Skeletal muscle satellite cell (primary cell): Measurements from ENCODE around the gene DUXB. TPM values are rescaled to one million over a fixed set of nuclear protein-coding genes. Genes with fewer than 3 reads are reported as not detected.
A peak's percentile ranks its signal among the peaks of the same experiment; 100 is the strongest.

Source experiments
- H3K27me3 ChIP-seq: 2 replicates; pipeline ENCODE4 v1.7.0; 2013; ENCODE audit warnings: low read length; ENCODE audit not compliant: control insufficient read depth, insufficient read depth
- H3K36me3 ChIP-seq: 2 replicates; pipeline ENCODE4 v1.7.0; 2013; ENCODE audit warnings: mild to moderate bottlenecking, control low read depth, low read length; ENCODE audit not compliant: insufficient read depth
- H3K4me1 ChIP-seq: 2 replicates; pipeline ENCODE4 v1.7.0; 2013; ENCODE audit warnings: low read length; ENCODE audit not compliant: control insufficient read depth, insufficient read depth
- H3K4me2 ChIP-seq: 2 replicates; pipeline ENCODE4 v1.7.0; 2013; ENCODE audit warnings: mild to moderate bottlenecking, low read length
- H3K4me3 ChIP-seq: 2 replicates; pipeline ENCODE4 v1.7.0; 2013; ENCODE audit warnings: low read length
- H3K9ac ChIP-seq: 2 replicates; pipeline ENCODE4 v1.7.0; 2013; ENCODE audit warnings: mild to moderate bottlenecking, low read depth, low read length, moderate library complexity
- H3K9me3 ChIP-seq: replicated peaks from 2 replicates; pipeline ENCODE4 v1.7.0; 2013; ENCODE audit warnings: mild to moderate bottlenecking, control low read depth, low read length
- total RNA-seq: library from RNA; depleted of rRNA; stranded (reverse); fragments of >200 nt; gene quantifications from 2 replicates; pipeline ENCODE4 v1.2.3, GENCODE V29; 2012; rRNA removed

DUXB gene
- not detected in 2 replicates for total RNA-seq

- H3K27me3 ChIP-seq, result no peaks in the 10 kb centered on the region
- no peaks in the 10 kb centered on the region for H3K4me1 ChIP-seq
- no peaks in the 10 kb centered on the region for H3K9me3 ChIP-seq
- H3K36me3 ChIP-seq, result no peaks in the 10 kb centered on the region
- H3K9ac ChIP-seq, result no peak within 1 kb of the TSS
- H3K4me2 ChIP-seq, result no peak within 1 kb of the TSS
- no peak within 1 kb of the TSS for H3K4me3 ChIP-seq
Measured at GRCh38 chr16:75701361-75701760, at the start of gene DUXB. Gene DUXB (minus strand): TSS chr16:75701461. CDS start chr16:75701418, 43 bp downstream.

- no peak overlapping the region for H3K4me3 ChIP-seq
- no peak overlapping the region for H3K9ac ChIP-seq
- no peaks in the 10 kb centered on the region for H3K4me1 ChIP-seq
- no peak overlapping the region for H3K4me2 ChIP-seq
- no peaks in the 10 kb centered on the region for H3K36me3 ChIP-seq
- H3K9me3 ChIP-seq, result no peaks in the 10 kb centered on the region
- H3K27me3 ChIP-seq, result no peaks in the 10 kb centered on the region
Measured at GRCh38 chr16:75750528-75750927, 49.3 kb upstream of the DUXB start.

GRCh38 chr16:75746359-75746758 is 45.1 kb upstream of the DUXB start:
- H3K27me3 ChIP-seq, result no peaks in the 10 kb centered on the region
- H3K9me3 ChIP-seq, result peaks cover 4% of the 10 kb centered on the region
- no peak overlapping the region for H3K9ac ChIP-seq
- no peak overlapping the region for H3K4me3 ChIP-seq
- no peaks in the 10 kb centered on the region for H3K4me1 ChIP-seq
- H3K4me2 ChIP-seq, result no peak overlapping the region
- H3K36me3 ChIP-seq, result no peaks in the 10 kb centered on the region

GRCh38 chr16:75745823-75746222 is 44.6 kb upstream of the DUXB start:
- Histone ChIP-seq H3K4me1 (no peaks in the 10 kb centered on the region), H3K4me3 (no peak overlapping the region), H3K4me2 (no peak overlapping the region), H3K36me3 (no peaks in the 10 kb centered on the region), H3K27me3 (no peaks in the 10 kb centered on the region), H3K9ac (no peak overlapping the region), H3K9me3 (peaks cover 4% of the 10 kb centered on the region)

- Histone ChIP-seq H3K4me3 (no peak overlapping the region), H3K9me3 (peaks cover 4% of the 10 kb centered on the region), H3K9ac (no peak overlapping the region), H3K4me2 (no peak overlapping the region), H3K27me3 (no peaks in the 10 kb centered on the region), H3K36me3 (no peaks in the 10 kb centered on the region), H3K4me1 (no peaks in the 10 kb centered on the region)
Measured at GRCh38 chr16:75745242-75745641, 44.0 kb upstream of the DUXB start.

GRCh38 chr16:75742424-75743047 is 41.3 kb upstream of the DUXB start:
- Histone ChIP-seq H3K9ac (no peak overlapping the region), H3K4me2 (no peak overlapping the region), H3K4me3 (no peak overlapping the region), H3K9me3 (peaks cover 4% of the 10 kb centered on the region), H3K36me3 (no peaks in the 10 kb centered on the region), H3K27me3 (no peaks in the 10 kb centered on the region), H3K4me1 (no peaks in the 10 kb centered on the region)

- Histone ChIP-seq H3K9me3 (no peaks in the 10 kb centered on the region), H3K27me3 (no peaks in the 10 kb centered on the region), H3K4me1 (peaks cover 14% of the 10 kb centered on the region), H3K4me3 (no peak overlapping the region), H3K36me3 (no peaks in the 10 kb centered on the region), H3K4me2 (peak overlapping the region; percentile 42), H3K9ac (no peak overlapping the region)
Measured at GRCh38 chr16:75733305-75734211, 32.3 kb upstream of the DUXB start.

GRCh38 chr16:75732871-75733270 is 31.6 kb upstream of the DUXB start:
- Histone ChIP-seq H3K9ac (no peak overlapping the region), H3K9me3 (no peaks in the 10 kb centered on the region), H3K4me2 (peak overlapping the region; percentile 42), H3K27me3 (no peaks in the 10 kb centered on the region), H3K36me3 (no peaks in the 10 kb centered on the region), H3K4me3 (no peak overlapping the region), H3K4me1 (peaks cover 14% of the 10 kb centered on the region)

- no peak overlapping the region for H3K4me3 ChIP-seq
- no peak overlapping the region for H3K4me2 ChIP-seq
- H3K4me1 ChIP-seq, result no peaks in the 10 kb centered on the region
- H3K9ac ChIP-seq, result no peak overlapping the region
- H3K9me3 ChIP-seq, result no peaks in the 10 kb centered on the region
- H3K27me3 ChIP-seq, result no peaks in the 10 kb centered on the region
- H3K36me3 ChIP-seq, result no peaks in the 10 kb centered on the region
Measured at GRCh38 chr16:75727221-75727620, 26.0 kb upstream of the DUXB start.

GRCh38 chr16:75726390-75726789 is 25.1 kb upstream of the DUXB start, which contains the start of gene CPHXL:
Gene CPHXL (minus strand): TSS chr16:75726490. CDS start chr16:75726442, 48 bp downstream.
- Histone ChIP-seq H3K27me3 (no peaks in the 10 kb centered on the region), H3K4me3 (no peak within 1 kb of the TSS), H3K9me3 (no peaks in the 10 kb centered on the region), H3K9ac (no peak within 1 kb of the TSS), H3K36me3 (no peaks in the 10 kb centered on the region), H3K4me2 (no peak within 1 kb of the TSS), H3K4me1 (no peaks in the 10 kb centered on the region)

GRCh38 chr16:75718452-75718851 is 17.2 kb upstream of the DUXB start:
- Histone ChIP-seq H3K4me2 (no peak overlapping the region), H3K4me3 (no peak overlapping the region), H3K36me3 (no peaks in the 10 kb centered on the region), H3K4me1 (no peaks in the 10 kb centered on the region), H3K9ac (no peak overlapping the region), H3K9me3 (no peaks in the 10 kb centered on the region), H3K27me3 (no peaks in the 10 kb centered on the region)
